Endothelial cell (in vitro differentiated cells): ENCODE measurements around the gene PKP3. TPM values are rescaled to one million over a fixed set of nuclear protein-coding genes. Genes with fewer than 3 reads are reported as not detected.
"Not testable (repeated sequence)": the region's sequence is repeated elsewhere in the genome, so short reads cannot be mapped to it uniquely, and the experiment has no call there.

Experiments used
- DNase-seq: peaks from one replicate; pipeline ENCODE4 v3.0.0; 2021; ENCODE audit warnings: low spot score
- H3K27ac Mint-ChIP-seq: one replicate; pipeline ENCODE4 v1.8.0; 2021; ENCODE audit warnings: mixed read lengths, inconsistent platforms; ENCODE audit not compliant: unreplicated experiment
- H3K27me3 Mint-ChIP-seq: one replicate; pipeline ENCODE4 v1.8.0; 2021; ENCODE audit warnings: mild to moderate bottlenecking, moderate library complexity, mixed read lengths, inconsistent platforms; ENCODE audit not compliant: unreplicated experiment
- H3K36me3 Mint-ChIP-seq: one replicate; pipeline ENCODE4 v1.8.0; 2021; ENCODE audit warnings: mild to moderate bottlenecking, low read depth, mixed read lengths, inconsistent platforms; ENCODE audit not compliant: unreplicated experiment
- H3K4me1 Mint-ChIP-seq: one replicate; pipeline ENCODE4 v1.8.0; 2021; ENCODE audit warnings: mild to moderate bottlenecking, mixed read lengths, inconsistent platforms; ENCODE audit not compliant: unreplicated experiment
- H3K4me3 Mint-ChIP-seq: one replicate; pipeline ENCODE4 v1.8.0; 2021; ENCODE audit warnings: mild to moderate bottlenecking, mixed read lengths, inconsistent platforms; ENCODE audit not compliant: unreplicated experiment
- H3K9me3 Mint-ChIP-seq: one replicate; pipeline ENCODE4 v1.8.0; 2021; ENCODE audit warnings: mixed read lengths, inconsistent platforms; ENCODE audit not compliant: unreplicated experiment
- CTCF ChIP-seq: fragments of 200-600 bp; sonication (generic); IDR thresholded peaks from one replicate; pipeline ENCODE4 v1.5.0; 2021; ENCODE audit warnings: antibody characterized with exemption; ENCODE audit not compliant: unreplicated experiment
- total RNA-seq: library from RNA; stranded (reverse); fragmentation: NEBNext Ultra II Directional; extraction: Animal tissue kit (Norgen Biotek cat#: 25700); gene quantifications from one replicate; pipeline ENCODE4 v1.2.1, GENCODE V29; 2021; ENCODE audit not compliant: unreplicated experiment

Gene PKP3
- total RNA-seq, 1 donor from 2014 or later, result 0.49 TPM

- no peaks in the 10 kb centered on the region for H3K9me3 Mint-ChIP-seq
- H3K4me1 Mint-ChIP-seq, result no peaks in the 10 kb centered on the region
- H3K36me3 Mint-ChIP-seq, result no peaks in the 10 kb centered on the region
- TF ChIP-seq CTCF, result no peak
- no peak for DNase-seq
- H3K27ac Mint-ChIP-seq, result no peak overlapping the region
- no peak overlapping the region for H3K4me3 Mint-ChIP-seq
- peaks cover 4% of the 10 kb centered on the region for H3K27me3 Mint-ChIP-seq
Observed at GRCh38 chr11:408154-409007, 14.4 kb downstream of the PKP3 start.

GRCh38 chr11:409008-409599 is 15.1 kb downstream of the PKP3 start:
- TF ChIP-seq CTCF, result no peak
- Mint-ChIP-seq H3K4me3 (no peak overlapping the region), H3K36me3 (no peaks in the 10 kb centered on the region), H3K27ac (no peak overlapping the region), H3K9me3 (no peaks in the 10 kb centered on the region), H3K4me1 (no peaks in the 10 kb centered on the region), H3K27me3 (peaks cover 4% of the 10 kb centered on the region)
- DNase-seq, result no peak

DNA sequence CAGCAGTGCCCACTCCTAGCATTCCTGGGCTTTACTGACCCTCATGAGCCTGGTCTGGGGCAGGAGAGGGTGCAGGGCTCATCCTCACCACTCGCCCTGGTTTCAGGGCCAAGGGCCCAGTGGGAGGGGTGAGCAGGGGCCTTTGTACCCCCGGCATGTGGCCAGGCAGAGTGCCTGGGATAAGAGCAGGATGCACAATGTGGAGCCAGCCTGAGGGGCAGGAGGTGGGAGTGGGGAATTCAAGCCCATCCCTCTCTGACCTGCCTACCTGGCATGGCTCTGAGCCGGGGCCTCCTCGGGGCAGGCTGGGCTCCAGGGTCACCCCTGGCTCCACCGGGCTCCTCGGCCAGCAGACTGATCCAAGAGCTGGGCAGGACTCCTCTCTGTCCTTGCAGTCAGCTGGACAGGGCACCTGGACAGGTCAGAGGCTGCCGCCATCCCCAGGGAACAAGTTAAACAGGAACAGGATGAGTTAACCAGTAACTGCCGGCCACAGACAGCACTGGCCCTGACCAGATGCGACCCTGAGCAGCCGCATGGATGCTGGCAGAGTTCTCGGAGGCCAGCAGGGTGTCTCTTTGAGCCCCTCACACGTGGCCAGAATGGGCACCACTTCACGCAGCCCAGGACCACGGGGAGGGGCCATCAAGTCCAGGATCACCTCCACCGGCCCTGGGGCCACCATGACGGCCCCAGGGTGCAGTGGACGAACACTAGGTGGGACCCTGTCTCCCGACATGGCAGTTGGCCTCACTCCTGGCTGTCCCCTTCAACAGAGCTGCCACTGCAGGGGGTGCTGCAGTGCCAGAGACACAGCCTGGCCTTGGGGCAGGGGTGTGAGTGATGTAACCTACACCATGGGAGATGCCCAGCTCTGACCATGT is 15.8 kb downstream of the PKP3 start:
- Mint-ChIP-seq H3K27ac (no peak overlapping the region), H3K36me3 (no peaks in the 10 kb centered on the region), H3K27me3 (peaks cover 7% of the 10 kb centered on the region), H3K4me1 (peaks cover 5% of the 10 kb centered on the region), H3K9me3 (no peaks in the 10 kb centered on the region), H3K4me3 (no peak overlapping the region)
- TF ChIP-seq CTCF, result no peak
- no peak for DNase-seq

GRCh38 chr11:410711-411110 is 16.7 kb downstream of the PKP3 start:
- H3K4me3 Mint-ChIP-seq, H3K27ac Mint-ChIP-seq, H3K4me1 Mint-ChIP-seq, DNase-seq, H3K9me3 Mint-ChIP-seq, H3K36me3 Mint-ChIP-seq, H3K27me3 Mint-ChIP-seq: not testable (repeated sequence)

DNA sequence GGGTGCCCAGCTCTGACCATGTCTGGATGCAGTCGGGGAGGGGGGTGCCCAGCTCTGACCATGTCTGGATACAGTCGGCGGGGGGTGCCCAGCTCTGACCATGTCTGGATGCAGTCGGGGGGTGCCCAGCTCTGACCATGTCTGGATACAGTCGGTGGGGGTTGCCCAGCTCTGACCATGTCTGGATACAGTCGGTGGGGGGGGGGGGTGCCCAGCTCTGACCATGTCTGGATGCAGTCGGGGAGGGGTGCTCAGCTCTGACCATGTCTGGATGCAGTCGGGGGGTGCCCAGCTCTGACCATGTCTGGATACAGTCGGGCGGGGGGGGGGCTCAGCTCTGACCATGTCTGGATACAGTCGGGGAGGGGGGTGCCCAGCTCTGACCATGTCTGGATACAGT is 17.5 kb downstream of the PKP3 start:
- H3K27ac Mint-ChIP-seq, H3K9me3 Mint-ChIP-seq, H3K36me3 Mint-ChIP-seq, H3K4me3 Mint-ChIP-seq, DNase-seq, H3K27me3 Mint-ChIP-seq: not testable (repeated sequence)
- H3K4me1 Mint-ChIP-seq, result peaks cover 14% of the 10 kb centered on the region
